GM23338 (cell line): ENCODE results near the gene RSPH1.

ENCODE experiments used
- CREB1 ChIP-seq: fragments of 250-450 bp; sonication (Bioruptor Pico); IDR thresholded peaks from 2 replicates; pipeline ENCODE4 v1.5.0; 2020; ENCODE audit warnings: low read depth, mild to moderate bottlenecking, moderate library complexity
- CTCF ChIP-seq, 2 experiments: fragments of 200-600 bp in 1 of 2; sonication (generic) in 1 of 2; conservative IDR thresholded peaks; 2 replicates each; pipeline versions ENCODE4 v1.5.1 to v1.6.1; 2016 to 2017; ENCODE audit warnings: antibody characterized with exemption in 2 of 2, low read depth in 2 of 2, mild to moderate bottlenecking in 2 of 2, moderate library complexity in 1 of 2
- ETS1 ChIP-seq: IDR thresholded peaks from 2 replicates; pipeline ENCODE4 v1.6.1; 2016; ENCODE audit warnings: antibody characterized with exemption
- EZH2 ChIP-seq: fragments of 200-600 bp; sonication (generic); IDR thresholded peaks from one replicate; pipeline ENCODE4 v1.8.0; 2017; ENCODE audit warnings: antibody characterized with exemption, mild to moderate bottlenecking, low read depth; ENCODE audit not compliant: unreplicated experiment
- EZH2phosphoT487 ChIP-seq: fragments of 200-600 bp; sonication (generic); IDR thresholded peaks from one replicate; pipeline ENCODE4 v1.8.1; 2018; ENCODE audit warnings: antibody characterized with exemption; ENCODE audit not compliant: unreplicated experiment
- JUNB ChIP-seq: IDR thresholded peaks from one replicate; pipeline ENCODE4 v1.6.1; 2016; ENCODE audit warnings: antibody characterized with exemption; ENCODE audit not compliant: unreplicated experiment
- POLR2AphosphoS5 ChIP-seq: IDR thresholded peaks from 2 replicates; pipeline ENCODE4 v1.6.1; 2016; ENCODE audit warnings: antibody characterized with exemption, low read depth
- REST ChIP-seq: IDR thresholded peaks from one replicate; pipeline ENCODE4 v1.6.1; 2018; ENCODE audit warnings: antibody characterized with exemption; ENCODE audit not compliant: unreplicated experiment
- ZNF114 ChIP-seq: fragments of 250-450 bp; sonication (Bioruptor Pico); IDR thresholded peaks from 2 replicates; pipeline ENCODE4 v1.5.0; 2020; ENCODE audit warnings: mild to moderate bottlenecking, moderate library complexity
- ZNF331 ChIP-seq: fragments of 250-450 bp; sonication (Bioruptor Pico); IDR thresholded peaks from 2 replicates; pipeline ENCODE4 v1.5.0; 2020; ENCODE audit warnings: low read depth, mild to moderate bottlenecking, moderate library complexity

GRCh38 chr21:42539342-42539741 is 43.3 kb upstream of the RSPH1 start:
- TF ChIP-seq CTCF (conservative IDR thresholded peaks at IDR 0.05; ENCODE audit: low read depth in 2 of 2) (no peak), ETS1 (no peak), ZNF331 (CRISPR knock-in tag) (no peak), REST (no peak), JUNB (no peak), CREB1 (CRISPR knock-in tag) (no peak), EZH2 (no peak), EZH2phosphoT487 (no peak), POLR2AphosphoS5 (no peak), ZNF114 (CRISPR knock-in tag) (no peak)
